Body of pancreas (tissue), 4 donors: ENCODE results near the gene HTR5A.

Experiments used
- POLR2A ChIP-seq, 3 donors: fragments of 450-650 bp; IDR thresholded peaks; one replicate each; pipeline ENCODE4 v1.6.1; 2016; ENCODE audit warnings: antibody characterized with exemption in 3 of 3, mild to moderate bottlenecking in 2 of 3
- TF ChIP-seq, protein P1 (sequence below), 7 experiments: fragments of 450-650 bp in 4 of 7; fragments of 200-600 bp in 3 of 7; sonication (generic) in 3 of 7; IDR thresholded peaks; one replicate each; pipeline ENCODE4 v1.5.1; 2016 to 2019; ENCODE audit warnings: antibody characterized with exemption in 7 of 7

- TF ChIP-seq, protein P1, sequence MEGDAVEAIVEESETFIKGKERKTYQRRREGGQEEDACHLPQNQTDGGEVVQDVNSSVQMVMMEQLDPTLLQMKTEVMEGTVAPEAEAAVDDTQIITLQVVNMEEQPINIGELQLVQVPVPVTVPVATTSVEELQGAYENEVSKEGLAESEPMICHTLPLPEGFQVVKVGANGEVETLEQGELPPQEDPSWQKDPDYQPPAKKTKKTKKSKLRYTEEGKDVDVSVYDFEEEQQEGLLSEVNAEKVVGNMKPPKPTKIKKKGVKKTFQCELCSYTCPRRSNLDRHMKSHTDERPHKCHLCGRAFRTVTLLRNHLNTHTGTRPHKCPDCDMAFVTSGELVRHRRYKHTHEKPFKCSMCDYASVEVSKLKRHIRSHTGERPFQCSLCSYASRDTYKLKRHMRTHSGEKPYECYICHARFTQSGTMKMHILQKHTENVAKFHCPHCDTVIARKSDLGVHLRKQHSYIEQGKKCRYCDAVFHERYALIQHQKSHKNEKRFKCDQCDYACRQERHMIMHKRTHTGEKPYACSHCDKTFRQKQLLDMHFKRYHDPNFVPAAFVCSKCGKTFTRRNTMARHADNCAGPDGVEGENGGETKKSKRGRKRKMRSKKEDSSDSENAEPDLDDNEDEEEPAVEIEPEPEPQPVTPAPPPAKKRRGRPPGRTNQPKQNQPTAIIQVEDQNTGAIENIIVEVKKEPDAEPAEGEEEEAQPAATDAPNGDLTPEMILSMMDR (IDR thresholded peaks at IDR 0.05), result no peak
- no peak for TF ChIP-seq POLR2A (IDR thresholded peaks at IDR 0.05)
Observed at GRCh38 chr7:155073922-155074321, 3.8 kb downstream of the HTR5A start.
